HG03097 (cell line): ENCODE measurements around the gene ALKBH8.
A peak's percentile ranks its signal among the peaks of the same experiment; 100 is the strongest.
"Not testable (repeated sequence)": the region's sequence is repeated elsewhere in the genome, so short reads cannot be mapped to it uniquely, and the experiment has no call there.

Experiments
- ATAC-seq: cut with Tn5 transposase; IDR thresholded peaks from one replicate; pipeline ENCODE4 v1.9.1; 2021; ENCODE audit not compliant: unreplicated experiment, low FRiP score

The ALKBH8 gene

GRCh38 chr11:107508201-107508857 lies 57.2 kb downstream of the ALKBH8 start:
- ATAC-seq: no peak

GRCh38 chr11:107505647-107506225 lies 59.8 kb downstream of the ALKBH8 start:
- ATAC-seq: no peak

- ATAC-seq: no peak
Observed at GRCh38 chr11:107504981-107505380, 60.6 kb downstream of the ALKBH8 start.

- ATAC-seq: no peak
Observed at GRCh38 chr11:107501713-107502112, 63.8 kb downstream of the ALKBH8 start.

GRCh38 chr11:107497371-107497770 lies 68.2 kb downstream of the ALKBH8 start:
- ATAC-seq: not testable (repeated sequence)

GRCh38 chr11:107496011-107496410 lies 69.5 kb downstream of the ALKBH8 start:
- ATAC-seq: no peak

- ATAC-seq: no peak
Observed at GRCh38 chr11:107494055-107494454, 71.5 kb downstream of the ALKBH8 start.

- no peak for ATAC-seq
Observed at GRCh38 chr11:107493117-107493516, 72.4 kb downstream of the ALKBH8 start.

- ATAC-seq: no peak
Observed at GRCh38 chr11:107490836-107491235, 74.7 kb downstream of the ALKBH8 start.

GRCh38 chr11:107482234-107482633 lies 83.3 kb downstream of the ALKBH8 start:
- no peak for ATAC-seq

- no peak for ATAC-seq
Observed at GRCh38 chr11:107478922-107479321, 86.6 kb downstream of the ALKBH8 start.

GRCh38 chr11:107477820-107478219 lies 87.7 kb downstream of the ALKBH8 start:
- ATAC-seq: no peak

- no peak for ATAC-seq
Observed at GRCh38 chr11:107473792-107474191, 91.7 kb downstream of the ALKBH8 start.

- ATAC-seq: no peak
Observed at GRCh38 chr11:107472966-107473365, 92.6 kb downstream of the ALKBH8 start.

GRCh38 chr11:107468596-107468995 lies 96.9 kb downstream of the ALKBH8 start:
- no peak for ATAC-seq

- ATAC-seq: no peak
Observed at GRCh38 chr11:107467696-107468095, 97.8 kb downstream of the ALKBH8 start.

GRCh38 chr11:107466275-107466866 lies 99.2 kb downstream of the ALKBH8 start:
- ATAC-seq: not testable (repeated sequence)

- ATAC-seq: peak; percentile 98
Observed at GRCh38 chr11:107457558-107458271, 107.8 kb downstream of the ALKBH8 start, which contains the start of gene CWF19L2. Gene CWF19L2, minus strand, starts transcription at chr11:107457825. Its CDS starts 9 bp downstream, at chr11:107457816.

GRCh38 chr11:107457205-107457557 lies 108.4 kb downstream of the ALKBH8 start:
- ATAC-seq: peak; percentile 33

- no peak for ATAC-seq
Observed at GRCh38 chr11:107453594-107454286, 111.8 kb downstream of the ALKBH8 start.
